H9 (cell line): ENCODE results near the gene PLA2G4C. TPM values are rescaled to one million over a fixed set of nuclear protein-coding genes. Genes with fewer than 3 reads are reported as not detected.

Experiments
- DNase-seq: peaks from one replicate; pipeline ENCODE4 v3.0.0-alpha.2; 2017
- H2AFZ ChIP-seq: one replicate; pipeline ENCODE4 v1.6.1; 2013; ENCODE audit warnings: mild to moderate bottlenecking, low read length, control low read depth, moderate library complexity
- H2AK5ac ChIP-seq: 2 replicates; pipeline ENCODE4 v1.6.1; 2013; ENCODE audit warnings: low read length, control low read depth, mixed read lengths; ENCODE audit not compliant: insufficient read length
- H2BK120ac ChIP-seq: one replicate; pipeline ENCODE4 v1.6.1; 2013; ENCODE audit warnings: low read depth, mild to moderate bottlenecking, low read length, control low read depth, inconsistent platforms; ENCODE audit not compliant: poor library complexity, severe bottlenecking
- H2BK12ac ChIP-seq: 2 replicates; pipeline ENCODE4 v1.6.1; 2013; ENCODE audit warnings: low read length, control low read depth, mixed read lengths, low read depth; ENCODE audit not compliant: insufficient read length
- H2BK15ac ChIP-seq: 2 replicates; pipeline ENCODE4 v1.6.1; 2013; ENCODE audit warnings: low read depth, low read length, control low read depth
- H2BK20ac ChIP-seq: one replicate; pipeline ENCODE4 v1.6.1; 2013; ENCODE audit warnings: low read depth, mild to moderate bottlenecking, low read length, control low read depth, inconsistent platforms; ENCODE audit not compliant: poor library complexity, severe bottlenecking
- H2BK5ac ChIP-seq: 2 replicates; pipeline ENCODE4 v1.6.1; 2013; ENCODE audit warnings: low read length, control low read depth, mixed read lengths; ENCODE audit not compliant: insufficient read length
- H3K14ac ChIP-seq: 2 replicates; pipeline ENCODE4 v1.6.1; 2013; ENCODE audit warnings: low read length, control low read depth; ENCODE audit not compliant: insufficient read depth
- H3K18ac ChIP-seq: 2 replicates; pipeline ENCODE4 v1.6.1; 2013; ENCODE audit warnings: low read depth, mild to moderate bottlenecking, mixed read lengths, low read length, control low read depth; ENCODE audit not compliant: insufficient read length
- H3K23ac ChIP-seq: 2 replicates; pipeline ENCODE4 v1.6.1; 2013; ENCODE audit warnings: low read length, control low read depth, mixed read lengths, low read depth; ENCODE audit not compliant: insufficient read length
- H3K23me2 ChIP-seq: 2 replicates; pipeline ENCODE4 v1.6.1; 2013; ENCODE audit warnings: low read depth, mild to moderate bottlenecking, mixed read lengths, low read length, control low read depth; ENCODE audit not compliant: insufficient read length, poor library complexity, severe bottlenecking
- H3K27ac ChIP-seq: 2 replicates; pipeline ENCODE4 v1.5.1; 2013; ENCODE audit warnings: low read length, control low read depth, mixed read lengths, low read depth; ENCODE audit not compliant: insufficient read length
- H3K27me3 ChIP-seq: 2 replicates; pipeline ENCODE4 v1.6.1; 2013; ENCODE audit warnings: low read length, control low read depth, inconsistent platforms; ENCODE audit not compliant: insufficient read depth
- H3K4ac ChIP-seq: 2 replicates; pipeline ENCODE4 v1.6.1; 2013; ENCODE audit warnings: low read depth, mild to moderate bottlenecking, control low read depth, inconsistent platforms, low read length, moderate library complexity
- H3K4me1 ChIP-seq: 2 replicates; pipeline ENCODE4 v1.6.1; 2013; ENCODE audit warnings: low read length, control low read depth, inconsistent platforms; ENCODE audit not compliant: insufficient read depth
- H3K4me2 ChIP-seq: 2 replicates; pipeline ENCODE4 v1.6.1; 2013; ENCODE audit warnings: low read length, control low read depth, mixed read lengths; ENCODE audit not compliant: insufficient read length, insufficient read depth
- H3K56ac ChIP-seq: 2 replicates; pipeline ENCODE4 v1.6.1; 2013; ENCODE audit warnings: low read depth, mild to moderate bottlenecking, mixed read lengths, low read length, control low read depth; ENCODE audit not compliant: insufficient read length
- H3K79me1 ChIP-seq: 2 replicates; pipeline ENCODE4 v1.6.1; 2013; ENCODE audit warnings: low read depth, mild to moderate bottlenecking, moderate library complexity, low read length, control low read depth, inconsistent platforms; ENCODE audit not compliant: insufficient read depth, poor library complexity, severe bottlenecking
- H3K79me2 ChIP-seq: 2 replicates; pipeline ENCODE4 v1.6.1; 2013; ENCODE audit warnings: low read length, control low read depth, inconsistent platforms; ENCODE audit not compliant: insufficient read depth
- H3K9ac ChIP-seq: 2 replicates; pipeline ENCODE4 v1.6.1; 2013; ENCODE audit warnings: low read length, control low read depth, mixed read lengths; ENCODE audit not compliant: insufficient read length; ENCODE audit errors: extremely low read depth
- H3K9me3 ChIP-seq: one replicate; pipeline ENCODE4 v1.6.1; 2013; ENCODE audit warnings: low read depth, low read length, inconsistent platforms; ENCODE audit not compliant: control insufficient read depth
- H3T11ph ChIP-seq: one replicate; pipeline ENCODE4 v1.6.1; 2013; ENCODE audit warnings: mild to moderate bottlenecking, low read length, control low read depth, inconsistent platforms
- H4K20me1 ChIP-seq: one replicate; pipeline ENCODE4 v1.6.1; 2013; ENCODE audit not compliant: control insufficient read depth, insufficient read length, insufficient read depth
- H4K5ac ChIP-seq: 2 replicates; pipeline ENCODE4 v1.6.1; 2013; ENCODE audit warnings: low read depth, mild to moderate bottlenecking, mixed read lengths, low read length, control low read depth; ENCODE audit not compliant: insufficient read length
- H4K8ac ChIP-seq: replicated peaks from 2 replicates; pipeline ENCODE4 v1.6.1; 2013; ENCODE audit warnings: low read length, control low read depth, mixed read lengths, low read depth; ENCODE audit not compliant: insufficient read length
- H4K91ac ChIP-seq: 2 replicates; pipeline ENCODE4 v1.6.1; 2013; ENCODE audit warnings: low read depth, mild to moderate bottlenecking, moderate library complexity, mixed read lengths, low read length, control low read depth; ENCODE audit not compliant: insufficient read length
- H3K27ac Mint-ChIP-seq, 3 experiments: 2 replicates in 2 of 3; 3 replicates in 1 of 3; pipeline ENCODE4 v1.8.0; 2020 to 2021; ENCODE audit warnings: mixed read lengths in 3 of 3, mild to moderate bottlenecking in 1 of 3, moderate library complexity in 1 of 3
- H3K27me3 Mint-ChIP-seq: 2 replicates; pipeline ENCODE4 v1.8.0; 2021; ENCODE audit warnings: low read depth, mild to moderate bottlenecking, moderate library complexity, mixed read lengths
- H3K36me3 Mint-ChIP-seq, 3 experiments: 2 replicates in 2 of 3; 3 replicates in 1 of 3; pipeline ENCODE4 v1.8.0; 2020 to 2021; ENCODE audit warnings: low read depth in 3 of 3, mixed read lengths in 3 of 3; ENCODE audit not compliant: insufficient read depth in 1 of 3
- H3K4me1 Mint-ChIP-seq, 2 experiments: 2 replicates each; pipeline ENCODE4 v1.8.0; 2020; ENCODE audit warnings: mixed read lengths in 2 of 2
- H3K4me3 Mint-ChIP-seq, 2 experiments: 2 replicates in 1 of 2; 3 replicates in 1 of 2; pipeline ENCODE4 v1.8.0; 2020 to 2021; ENCODE audit warnings: mild to moderate bottlenecking in 2 of 2, mixed read lengths in 2 of 2, moderate library complexity in 1 of 2
- H3K9me3 Mint-ChIP-seq, 2 experiments: 2 replicates in 1 of 2; 3 replicates in 1 of 2; pipeline ENCODE4 v1.8.0; 2020; ENCODE audit warnings: mild to moderate bottlenecking in 2 of 2, mixed read lengths in 2 of 2, moderate library complexity in 1 of 2
- CTCF ChIP-seq: fragments of 200-600 bp; sonication (generic); conservative IDR thresholded peaks from 3 replicates; pipeline ENCODE4 v1.8.0; 2021; ENCODE audit warnings: antibody characterized with exemption, mild to moderate bottlenecking
- WGBS: extraction: QIAGEN DNeasy Blood & Tissue Kit; methylation state at CpG from one replicate; pipeline ENCODE4 v1.1.7; 2013; ENCODE audit warnings: missing lambda C conversion rate, low lambda C conversion rate, mixed read lengths; ENCODE audit not compliant: insufficient read length; ENCODE audit errors: extremely low coverage; 5-methylcytosine and 5-hydroxymethylcytosine counted together
- total RNA-seq: library from RNA; stranded (reverse); gene quantifications from 2 replicates; pipeline ENCODE4 v1.2.1, GENCODE V29; 2021

Gene PLA2G4C
- total RNA-seq, 1 experiment from 2014 or later, result 7.0 TPM

GRCh38 chr19:48095612-48096175 lies 14.9 kb downstream of the PLA2G4C start:
- Histone ChIP-seq H3K4ac (no peak overlapping the region), H2BK15ac (no peak overlapping the region), H3K4me1 (no peaks in the 10 kb centered on the region), H2BK5ac (no peak overlapping the region), H3K23me2 (no peaks in the 10 kb centered on the region), H2AFZ (no peak overlapping the region), H4K8ac (no peak overlapping the region), H3K79me1 (no peaks in the 10 kb centered on the region), H3K27me3 (no peaks in the 10 kb centered on the region), H3K9me3 (no peaks in the 10 kb centered on the region), H2BK120ac (no peak overlapping the region), H2AK5ac (no peak overlapping the region), H3T11ph (no peak overlapping the region), H3K18ac (peak overlapping the region; percentile 22), H3K27ac (no peak overlapping the region), H3K23ac (no peak overlapping the region), H3K56ac (no peak overlapping the region), H4K20me1 (no peaks in the 10 kb centered on the region), H4K5ac (no peak overlapping the region), H3K9ac (no peak overlapping the region), H3K4me2 (no peak overlapping the region), H4K91ac (no peak overlapping the region), H3K14ac (no peak overlapping the region), H2BK12ac (no peak overlapping the region), H2BK20ac (no peak overlapping the region), H3K79me2 (no peaks in the 10 kb centered on the region)
- no peak overlapping the region for H3K4me3 Mint-ChIP-seq
- no peak overlapping the region for H3K27ac Mint-ChIP-seq
- H3K4me1 Mint-ChIP-seq, result peaks cover 4% of the 10 kb centered on the region in 2 experiments; a peak in 1 of 4 replicates
- WGBS, result no CpG with 5 or more reads among the region's 4 CpGs
- H3K36me3 Mint-ChIP-seq, result no peaks in the 10 kb centered on the region; a peak in 1 of 7 replicates
- H3K9me3 Mint-ChIP-seq, result 0 out of 5 replicates have a peak, but pooled peaks cover 0 to 2% of the 10 kb centered on the region in 2 experiments
- DNase-seq, result no peak
- TF ChIP-seq CTCF, result no peak
- H3K27me3 Mint-ChIP-seq, result peaks cover 16% of the 10 kb centered on the region
